Activated CD4-positive, alpha-beta T cell treated with anti-CD3 and anti-CD28 coated beads, Interleukin-2, amount 50 U/mL, for 1 hour (primary cell): ENCODE measurements around the gene NAMPT.
"Not testable (repeated sequence)": the region's sequence is repeated elsewhere in the genome, so short reads cannot be mapped to it uniquely, and the experiment has no call there.

Experiments used
- DNase-seq: peaks from one replicate; pipeline ENCODE4 v3.0.0-alpha.2; 2020

The NAMPT gene

DNA sequence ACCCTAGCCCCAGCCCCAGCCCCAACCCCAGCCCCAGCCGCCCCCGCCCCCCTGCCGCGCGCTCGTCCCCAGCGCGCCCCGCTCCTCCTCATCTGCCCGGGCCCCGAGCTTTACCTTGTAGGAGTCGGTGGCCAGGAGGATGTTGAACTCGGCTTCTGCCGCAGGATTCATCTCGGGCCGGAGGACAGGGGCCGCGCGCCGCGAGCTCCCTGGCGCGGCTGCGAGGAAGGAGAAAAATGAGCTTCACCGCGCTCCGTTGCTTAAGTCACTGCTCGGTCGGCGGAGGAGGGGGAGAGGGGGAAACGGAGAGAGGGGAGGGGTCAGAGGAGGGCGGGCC, at the start of gene NAMPT:
NAMPT (minus strand) TSS at position 270 of the 337 bp plus-strand sequence; CDS start at position 171, 99 bp downstream.
- DNase-seq, result no peak

DNA sequence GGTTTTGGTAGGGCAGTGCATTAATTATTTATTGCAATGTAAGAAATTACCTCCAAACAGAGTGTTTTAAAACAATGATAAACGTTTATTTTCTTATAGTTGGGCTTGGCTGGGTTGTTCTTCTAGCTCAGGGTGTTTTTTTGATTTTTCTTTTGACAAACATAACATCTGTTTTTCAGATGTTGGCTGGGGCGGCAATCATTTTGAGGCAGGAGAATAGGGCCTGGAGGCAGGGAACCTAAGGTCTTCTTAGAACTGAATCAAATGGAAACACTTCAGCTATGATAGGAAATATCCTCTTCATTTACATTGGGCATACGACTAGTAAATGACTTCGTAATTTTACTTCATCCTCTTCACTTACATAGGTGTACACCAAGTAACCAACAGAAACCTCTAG, 47.4 kb upstream of the NAMPT start:
- no peak for DNase-seq

DNA sequence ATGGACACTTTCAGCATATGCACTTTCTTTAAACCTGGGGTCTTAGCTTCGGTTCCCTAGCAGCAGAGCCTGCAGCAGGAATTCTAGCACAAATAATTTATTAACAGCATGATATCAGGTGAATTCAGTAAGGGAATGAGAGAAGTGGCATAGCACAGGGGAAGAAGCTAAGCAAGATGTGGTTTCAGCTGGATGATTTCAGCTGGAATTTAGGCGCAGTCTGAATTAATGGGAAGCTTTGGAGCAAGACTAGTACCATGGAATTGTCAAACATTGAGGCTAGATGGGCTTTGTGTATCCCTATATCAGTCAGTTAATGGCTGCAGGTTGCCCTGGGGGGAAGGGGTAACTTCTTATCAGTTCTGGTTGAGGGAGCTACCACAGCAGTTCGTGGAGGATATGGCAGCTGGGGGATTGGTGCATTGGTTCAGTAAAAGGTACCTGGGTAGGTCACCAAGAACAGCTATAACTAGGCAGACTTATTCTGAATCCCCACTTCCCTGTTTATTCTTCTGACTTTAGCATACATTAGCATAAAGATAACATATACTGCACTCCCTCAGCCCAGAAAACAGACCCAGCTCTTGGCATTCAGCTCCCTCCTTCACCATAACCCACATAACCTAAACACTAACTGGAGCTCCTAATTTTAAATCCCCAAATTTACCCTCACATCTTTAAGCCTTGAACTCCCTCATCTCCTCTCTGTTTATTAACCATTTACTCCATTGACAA, 46.8 kb upstream of the NAMPT start:
- DNase-seq, result no peak

DNA sequence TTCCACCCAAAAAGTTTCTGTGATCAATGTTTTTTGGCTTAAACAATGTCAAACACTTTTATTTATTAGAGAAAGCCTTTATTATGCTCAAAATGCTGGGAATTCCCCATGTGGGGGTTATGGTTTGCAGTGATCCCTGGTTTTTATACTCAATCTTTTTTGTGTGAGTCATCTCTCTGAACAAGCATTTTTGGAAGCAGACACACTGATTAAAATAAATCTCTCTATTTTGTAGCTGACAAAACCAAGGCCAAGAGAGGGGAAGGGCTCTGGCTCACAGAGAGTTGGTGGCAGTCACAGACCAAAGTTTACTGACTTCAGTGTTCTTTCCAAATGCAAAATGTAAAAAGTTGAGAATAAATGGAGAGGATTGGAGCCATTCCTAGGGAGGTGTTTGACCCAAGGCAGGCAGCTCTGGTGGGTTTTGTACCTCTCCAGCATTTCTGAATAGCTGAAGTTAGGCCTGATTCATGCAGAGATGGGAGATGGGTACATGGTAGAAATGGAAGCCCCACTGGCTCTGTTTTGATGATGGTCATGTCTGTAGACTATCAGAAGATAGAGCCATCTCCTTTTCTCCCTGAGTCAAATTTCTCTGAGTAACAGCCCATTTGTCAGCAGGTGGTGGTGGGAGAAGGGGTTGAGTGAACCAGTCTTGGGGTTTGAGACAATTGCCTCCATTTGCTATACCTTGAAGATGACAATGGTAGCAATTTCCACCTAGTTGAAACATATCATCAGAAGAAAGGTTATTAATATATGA, 45.4 kb upstream of the NAMPT start:
- no peak for DNase-seq

DNA sequence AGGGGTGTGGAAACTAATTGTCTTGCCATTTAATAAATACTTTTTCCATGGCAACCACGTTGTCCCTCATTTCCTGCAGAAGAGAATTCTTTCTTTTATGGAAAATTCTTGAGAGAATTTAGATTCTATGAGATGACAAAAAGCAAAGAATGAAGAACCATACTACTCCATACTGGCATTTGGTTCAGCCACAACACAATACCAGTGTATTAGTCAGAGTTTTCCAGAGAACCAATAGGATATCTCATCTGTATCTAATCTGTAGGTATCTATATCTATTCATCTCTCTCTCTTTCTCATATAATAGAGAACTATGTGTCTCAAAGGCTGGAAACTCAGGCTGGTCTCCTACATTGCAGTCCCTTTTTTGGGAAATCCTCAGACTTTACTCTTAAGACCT, 44.6 kb upstream of the NAMPT start:
- no peak for DNase-seq

DNA sequence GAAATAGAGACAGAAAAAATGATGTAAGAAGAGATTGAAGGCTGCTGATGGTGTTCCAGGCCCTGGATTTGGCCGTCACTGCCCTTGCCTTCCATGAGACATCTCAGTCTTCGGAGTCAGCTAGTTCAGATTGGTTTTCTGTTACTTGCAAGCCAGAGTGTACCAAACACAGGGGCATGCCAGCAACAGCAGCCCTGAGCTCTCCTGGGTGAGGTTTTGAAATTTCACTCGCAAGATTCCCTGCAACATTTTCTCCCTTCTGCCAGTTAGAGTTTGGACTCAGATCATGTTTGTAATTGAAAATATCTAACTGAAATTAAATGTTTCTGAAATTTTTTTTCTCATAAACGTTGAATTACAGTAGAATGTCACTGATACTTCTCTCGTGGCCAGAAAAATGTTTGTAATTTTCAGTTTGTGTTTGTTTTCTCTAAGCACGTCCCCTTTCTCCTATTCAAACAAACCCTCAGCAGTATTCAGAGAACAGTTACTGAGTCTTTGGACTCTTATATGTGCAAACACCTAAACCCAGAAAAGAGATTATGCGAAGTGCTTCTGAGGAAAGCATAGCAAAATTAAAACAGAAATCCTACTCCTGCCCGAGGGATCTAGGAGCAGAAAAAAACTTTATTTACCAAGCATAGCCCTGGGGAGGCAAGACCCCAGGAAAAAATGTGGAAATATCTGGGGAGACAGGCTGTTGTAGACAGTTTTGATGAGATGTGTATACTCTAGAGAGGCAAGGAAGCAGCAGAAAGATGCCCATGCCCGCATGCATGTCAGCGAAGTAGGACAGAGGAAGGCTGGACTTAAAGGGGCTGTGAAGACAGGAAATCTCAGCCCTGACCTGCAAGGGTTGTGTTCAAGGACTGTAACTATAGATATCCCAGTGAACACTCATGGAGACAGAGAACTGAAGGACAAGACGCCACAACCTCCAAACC, 43.0 kb upstream of the NAMPT start:
- DNase-seq, result no peak

DNA sequence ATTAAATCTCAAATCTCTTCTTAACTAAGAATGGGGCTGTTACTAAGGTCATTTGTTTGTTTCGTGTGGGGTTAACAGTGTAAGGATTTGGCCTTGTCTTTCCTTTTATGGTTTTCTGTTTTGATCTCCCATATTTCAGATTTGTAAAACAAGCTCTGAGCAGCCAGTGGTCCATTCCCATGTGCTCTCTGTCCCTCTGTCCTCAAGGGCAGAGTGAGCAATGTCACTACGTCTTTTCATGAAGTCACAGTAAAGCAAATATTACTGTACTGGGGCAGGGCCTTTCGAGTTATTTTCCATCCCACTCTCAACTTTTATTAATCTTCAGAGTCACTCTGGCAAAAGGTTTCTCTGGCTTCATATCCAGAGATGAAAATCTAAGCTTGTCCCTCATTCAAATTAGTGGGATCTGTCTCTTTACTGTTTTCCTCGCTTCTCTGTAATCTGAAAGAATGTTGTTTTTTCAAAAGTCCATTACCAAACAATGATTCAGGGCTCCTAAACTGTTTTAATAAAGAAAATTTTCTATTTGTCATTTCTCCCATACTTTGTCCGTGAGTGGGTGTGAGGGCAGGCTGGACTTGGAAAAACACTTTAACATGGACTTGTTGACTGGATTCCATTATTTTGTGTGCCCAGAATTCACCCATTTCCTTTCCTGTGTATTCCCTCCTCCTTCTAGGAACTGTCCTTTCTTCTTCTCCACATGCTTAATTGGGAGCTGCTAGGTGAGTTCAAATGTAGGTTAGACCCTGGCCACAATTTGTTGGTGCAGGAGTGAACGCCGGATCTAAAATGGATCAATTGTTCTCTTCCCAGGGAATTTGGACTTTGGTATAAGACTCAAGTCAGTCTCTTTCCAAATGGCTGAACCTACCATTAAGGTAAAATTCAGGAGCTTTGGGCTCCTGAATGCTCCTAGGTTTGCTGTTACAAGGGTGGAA, 42.1 kb upstream of the NAMPT start:
- DNase-seq, result no peak

DNA sequence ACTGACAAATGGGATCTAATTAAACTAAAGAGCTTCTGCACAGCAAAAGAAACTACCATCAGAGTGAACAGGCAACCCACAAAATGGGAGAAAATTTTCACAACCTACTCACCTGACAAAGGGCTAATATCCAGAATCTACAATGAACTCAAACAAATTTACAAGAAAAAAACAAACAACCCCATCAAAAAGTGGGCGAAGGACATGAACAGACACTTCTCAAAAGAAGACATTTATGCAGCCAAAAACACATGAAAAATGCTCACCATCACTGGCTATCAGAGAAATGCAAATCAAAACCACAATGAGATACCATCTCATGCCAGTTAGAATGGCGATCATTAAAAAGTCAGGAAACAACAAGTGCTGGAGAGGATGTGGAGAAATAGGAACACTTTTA, 39.7 kb upstream of the NAMPT start:
- DNase-seq, result not testable (repeated sequence)

DNA sequence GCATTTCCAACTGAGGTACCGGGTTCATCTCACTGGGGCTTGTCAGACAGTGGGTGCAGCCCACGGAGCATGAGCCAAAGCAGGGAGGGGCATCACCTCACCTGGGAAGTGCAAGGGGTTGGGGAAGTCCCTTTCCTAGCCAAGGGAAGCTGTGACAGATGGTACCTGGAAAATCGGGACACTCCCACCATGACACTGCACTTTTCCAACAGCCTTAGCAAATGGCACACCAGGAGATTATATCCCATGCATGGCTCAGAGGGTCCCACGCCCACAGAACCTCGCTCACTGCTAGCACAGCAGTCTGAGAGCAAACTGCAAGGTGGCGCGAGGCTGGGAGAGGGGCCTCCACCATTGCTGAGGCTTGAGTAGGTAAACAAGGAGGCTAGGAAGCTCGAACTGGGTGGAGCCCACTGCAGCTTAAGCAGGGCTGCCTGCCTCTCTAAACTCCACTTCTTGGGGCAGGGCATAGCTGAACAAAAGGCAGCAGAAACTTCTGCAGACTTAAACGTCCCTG, 35.5 kb upstream of the NAMPT start:
- DNase-seq, result not testable (repeated sequence)

DNA sequence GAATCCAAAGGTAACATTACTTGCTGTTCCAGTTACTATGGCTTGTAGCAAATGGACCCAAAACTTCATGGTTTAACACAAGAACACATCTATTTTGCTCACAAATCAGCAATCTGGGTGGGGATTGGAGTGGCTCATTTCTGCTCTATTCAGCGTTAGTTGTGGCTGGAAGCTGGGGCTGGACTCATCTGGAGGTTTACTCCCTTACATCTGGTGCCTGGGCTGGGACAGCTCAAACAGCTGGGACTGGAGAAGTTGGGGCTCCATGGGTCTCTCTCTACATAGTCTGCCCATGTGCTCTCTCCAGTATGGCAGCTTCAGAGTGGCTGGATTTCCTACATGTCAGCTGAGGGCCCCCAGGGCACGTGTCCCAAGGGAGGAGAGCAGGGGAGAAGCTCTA, 33.7 kb upstream of the NAMPT start:
- no peak for DNase-seq

DNA sequence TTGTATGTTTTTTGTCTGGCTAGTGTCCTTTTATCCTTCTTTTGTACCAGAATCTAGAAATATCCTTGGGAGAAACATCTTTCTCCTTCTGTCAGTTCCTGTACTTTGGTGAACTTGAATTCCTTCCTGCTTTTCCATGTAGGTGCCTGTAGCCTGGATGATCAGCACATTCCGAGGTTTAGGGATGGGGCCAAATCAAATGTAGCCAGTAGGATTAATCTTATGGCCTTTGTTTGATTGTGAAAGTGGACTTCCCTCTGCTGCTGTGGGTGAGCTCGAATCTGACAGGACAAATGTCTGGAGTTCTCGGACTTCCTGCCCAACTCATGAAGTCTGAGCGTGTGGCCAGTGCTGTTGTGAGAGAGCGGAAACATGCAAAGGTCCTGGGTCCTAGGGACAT, 33.2 kb upstream of the NAMPT start:
- DNase-seq, result no peak

DNA sequence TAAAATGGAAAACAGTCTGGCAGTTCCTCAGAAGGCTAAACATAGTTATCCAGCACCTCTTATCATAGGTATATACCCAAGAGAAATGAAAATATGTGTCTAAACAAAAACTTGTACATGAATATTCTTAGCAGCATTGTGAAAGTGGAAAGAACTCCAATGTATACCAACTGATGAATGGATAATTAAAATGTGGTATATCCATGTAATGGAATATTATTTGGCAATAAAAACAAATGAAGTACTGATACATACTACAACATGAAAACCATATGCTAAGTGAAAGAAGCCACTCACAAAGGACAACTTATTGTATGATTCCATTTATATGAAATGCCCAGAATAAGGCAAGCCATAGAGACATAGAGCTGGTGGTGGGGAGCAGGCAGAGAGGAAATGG, 32.2 kb upstream of the NAMPT start:
- no peak for DNase-seq

DNA sequence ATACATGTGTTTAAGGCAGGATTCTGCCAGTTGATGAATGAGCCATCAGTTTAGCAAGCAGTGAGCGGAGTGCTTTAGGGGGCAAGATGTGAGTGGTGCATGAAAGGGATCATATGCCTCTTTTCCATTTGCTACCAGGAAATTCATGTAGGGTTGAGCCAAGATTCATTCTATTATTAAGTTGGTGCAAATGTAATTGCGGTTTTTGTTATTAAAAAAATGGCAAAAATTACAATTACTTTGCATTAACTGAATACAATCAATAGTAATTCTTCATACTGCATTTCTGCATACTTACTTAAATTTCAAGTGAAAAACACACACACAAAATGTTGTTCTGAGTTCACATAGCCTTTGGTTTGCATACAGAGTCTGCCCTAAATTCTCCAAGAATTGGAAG, 30.1 kb upstream of the NAMPT start:
- DNase-seq, result no peak

DNA sequence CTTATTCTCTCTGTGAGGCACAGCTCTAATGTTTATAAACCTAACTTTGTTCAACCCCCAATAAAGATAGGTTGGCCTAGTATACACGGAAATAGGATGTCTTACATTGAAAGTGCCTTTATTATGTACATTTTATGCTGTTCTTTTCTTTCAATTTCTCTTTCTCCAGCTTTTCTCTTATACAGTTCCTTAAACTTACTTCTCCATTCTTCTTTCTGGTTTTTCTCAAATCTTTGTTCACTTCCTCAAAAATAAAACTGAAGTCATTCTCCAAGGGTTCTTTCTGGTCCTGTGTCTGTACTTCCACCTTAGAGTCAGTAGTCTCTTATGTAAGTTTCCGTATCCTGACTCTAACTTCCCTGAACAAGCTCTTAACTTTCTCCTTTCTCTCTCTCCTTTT, 29.2 kb upstream of the NAMPT start:
- DNase-seq, result no peak

DNA sequence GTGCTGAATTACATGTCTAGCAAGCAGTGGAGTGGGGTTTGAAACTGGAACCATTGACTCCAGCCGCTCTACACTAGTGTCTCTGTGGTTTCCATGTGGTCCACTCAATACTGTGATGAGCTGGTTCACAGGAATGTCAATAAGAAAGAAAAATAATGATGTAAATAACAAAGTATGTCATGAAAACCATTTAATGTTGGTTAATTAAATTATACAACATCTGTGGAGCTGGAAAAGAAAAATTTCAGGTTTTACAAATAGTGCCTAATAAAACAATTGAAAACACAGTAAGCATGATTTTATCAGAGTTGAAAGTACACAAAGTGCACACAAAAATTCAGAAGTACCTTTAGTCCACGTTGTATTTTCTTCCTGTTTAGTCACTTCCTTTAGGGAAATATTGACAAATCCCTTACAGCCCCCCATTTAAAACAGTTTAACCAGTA, 28.7 kb upstream of the NAMPT start:
- no peak for DNase-seq

DNA sequence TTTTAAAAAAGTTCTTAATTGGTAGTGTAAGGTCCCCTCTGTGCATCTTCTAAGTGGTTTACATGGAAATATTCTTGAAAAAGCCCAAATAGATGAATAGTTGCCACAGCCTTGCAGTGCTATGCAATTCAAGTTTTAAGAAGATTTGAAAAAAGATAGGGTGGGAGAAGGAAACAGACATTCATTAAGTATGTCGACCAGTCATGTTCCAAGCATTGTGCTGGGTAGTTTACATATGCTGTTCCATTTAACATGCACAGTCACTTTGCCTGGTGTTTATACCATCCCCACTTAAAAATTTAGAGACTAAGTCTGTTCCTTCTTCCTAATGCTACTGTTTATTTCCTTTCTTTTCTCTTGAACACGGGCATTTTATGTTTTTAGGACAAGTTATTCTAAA, 28.1 kb upstream of the NAMPT start:
- DNase-seq, result no peak

DNA sequence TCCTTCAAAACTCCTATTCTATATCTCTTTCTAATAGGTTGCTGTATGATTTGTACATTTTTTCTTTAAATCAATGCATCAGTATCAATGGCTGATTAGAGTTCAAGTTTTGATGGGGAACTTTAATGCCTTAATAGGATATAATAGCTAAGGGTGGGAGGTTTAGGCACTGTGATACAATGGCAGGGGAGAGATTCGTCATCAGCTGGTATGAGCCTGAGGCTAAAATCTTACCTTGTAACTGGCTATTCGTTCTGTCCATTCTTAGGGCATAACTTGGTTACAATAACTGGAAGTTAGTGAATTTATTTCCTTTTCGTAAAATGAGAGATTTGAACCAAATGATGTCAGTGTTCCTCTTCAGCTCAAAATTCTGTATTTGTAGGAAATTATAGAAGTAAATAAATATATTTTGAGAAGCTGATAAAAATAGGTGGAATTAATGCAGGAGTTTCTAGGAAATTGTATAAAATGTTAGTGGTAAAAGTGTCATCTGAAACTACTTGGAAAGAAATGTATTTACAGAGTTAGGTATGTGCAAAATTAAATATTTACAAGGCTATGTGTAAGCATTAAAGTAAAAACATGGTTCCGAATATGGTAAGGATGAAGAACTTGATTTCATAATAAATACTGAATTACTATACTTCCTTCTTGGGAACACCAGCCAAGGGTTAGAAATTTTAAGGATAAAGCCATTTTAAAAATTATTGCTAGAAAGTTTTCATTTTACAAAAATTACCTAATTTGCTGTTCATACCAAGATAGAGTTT, 27.5 kb upstream of the NAMPT start:
- DNase-seq, result no peak

DNA sequence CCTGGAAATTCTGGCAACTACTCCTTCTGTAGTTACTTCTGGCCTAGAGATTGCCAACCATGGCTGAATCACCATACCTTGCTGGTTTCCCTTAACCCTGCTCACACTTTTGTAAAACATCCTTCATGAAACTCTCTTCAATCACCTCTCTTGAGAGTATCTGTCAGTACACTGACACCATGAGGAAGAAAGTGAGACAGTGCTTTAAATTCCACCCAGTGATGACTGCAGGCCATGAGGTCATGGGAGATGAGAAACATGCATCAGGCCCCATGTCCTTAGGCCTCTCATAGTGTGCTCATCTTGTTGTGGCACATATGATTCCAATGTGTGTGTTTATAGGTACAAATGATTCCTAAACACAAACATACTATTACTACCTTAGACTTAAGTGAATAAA, 24.6 kb upstream of the NAMPT start:
- no peak for DNase-seq

DNA sequence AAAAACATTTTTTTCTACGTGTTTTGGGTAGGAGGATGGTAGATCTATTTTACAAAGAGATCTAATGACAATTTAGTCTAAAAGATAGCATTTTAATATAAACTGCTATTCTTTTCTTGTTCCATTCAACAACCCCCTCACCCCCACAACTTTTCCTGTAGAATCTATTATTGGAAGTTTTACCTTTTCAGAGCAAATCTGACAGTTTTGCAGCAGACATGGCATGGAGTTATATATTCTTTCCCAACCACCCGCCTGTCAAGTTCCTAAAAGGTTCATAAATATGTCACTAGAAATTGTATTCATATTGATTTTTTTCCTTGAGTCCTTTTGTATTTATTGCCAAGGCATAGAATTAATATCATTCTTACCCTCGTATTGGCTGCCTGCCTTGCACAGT, 21.5 kb upstream of the NAMPT start:
- no peak for DNase-seq

DNA sequence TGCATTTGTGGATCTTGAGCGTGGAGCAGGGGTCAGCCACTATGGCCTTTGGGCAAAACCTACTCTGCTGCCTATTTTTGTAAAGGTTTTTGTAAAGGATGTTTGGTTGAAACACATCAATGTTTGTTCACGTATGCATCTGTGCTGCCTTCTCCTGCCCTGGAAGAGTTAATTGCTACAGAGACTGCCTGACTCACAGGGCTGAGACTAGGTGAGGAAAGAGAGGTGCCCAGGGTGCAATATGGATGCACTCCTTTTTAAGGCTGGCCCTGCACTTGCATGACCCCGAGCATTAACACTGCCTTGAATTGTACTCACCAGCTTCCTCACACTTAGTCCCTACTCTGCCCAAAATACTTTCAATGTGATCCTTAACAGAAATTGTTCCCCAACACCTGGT, 20.9 kb upstream of the NAMPT start:
- DNase-seq, result no peak

DNA sequence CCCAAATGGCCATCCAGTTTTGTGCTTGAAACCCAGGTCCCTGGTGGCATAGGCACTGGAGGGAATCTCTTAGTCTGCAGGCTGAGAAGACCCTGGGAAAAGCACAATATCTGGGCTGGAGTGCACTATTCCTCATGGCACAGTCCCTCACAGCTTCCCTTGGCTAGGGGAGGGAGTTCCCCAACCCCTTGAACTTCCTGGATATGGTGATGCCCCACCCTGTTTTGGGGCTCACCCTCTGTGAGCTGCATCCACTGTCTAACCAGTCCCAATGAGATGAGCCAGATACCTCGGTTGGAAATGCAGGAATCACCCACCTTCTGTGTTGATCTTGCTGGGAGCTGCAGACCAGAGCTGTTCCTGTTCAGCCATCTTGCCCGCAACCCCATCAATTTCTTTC, 19.8 kb upstream of the NAMPT start:
- no peak for DNase-seq
